Astrocyte of the cerebellum (primary cell): ENCODE data around the gene PPP6R1.
"Not testable (repeated sequence)": the region's sequence is repeated elsewhere in the genome, so short reads cannot be mapped to it uniquely, and the experiment has no call there.

ENCODE experiments used
- DNase-seq: peaks from one replicate; pipeline ENCODE4 v3.0.0-alpha.2; 2011; ENCODE audit warnings: low read depth
- H3K4me3 ChIP-seq: 2 replicates; pipeline ENCODE4 v1.5.1; 2011; ENCODE audit warnings: mild to moderate bottlenecking, low read depth, low read length, moderate library complexity
- CTCF ChIP-seq: IDR thresholded peaks from 2 replicates; pipeline ENCODE4 v1.5.1; 2012; ENCODE audit warnings: low read length, low read depth, moderate library complexity, mild to moderate bottlenecking; ENCODE audit errors: missing control alignments
- in situ Hi-C: cut with HindIII; loops from 2 replicates; pipeline ENCODE4 v1.10.0; 2017; ENCODE audit warnings: low sequenced_read_pairs

The PPP6R1 gene

GRCh38 chr19:55206664-55207500, 51.9 kb downstream of the PPP6R1 start:
- H3K4me3 ChIP-seq, result peak overlapping the region; percentile 29

GRCh38 chr19:55202199-55202598, 56.6 kb downstream of the PPP6R1 start:
- in situ Hi-C loops, DNase-seq, H3K4me3 ChIP-seq: not testable (repeated sequence)

More at GRCh38 chr19:55206664-55207500, 51.9 kb downstream of the PPP6R1 start:
- peak; percentile 32 for DNase-seq
- in situ Hi-C loops, result no loop called here
- no peak for TF ChIP-seq CTCF

GRCh38 chr19:55199620-55200204, 59.1 kb downstream of the PPP6R1 start:
- no peak overlapping the region for H3K4me3 ChIP-seq
- TF ChIP-seq CTCF, result no peak
- no peak for DNase-seq
- in situ Hi-C loops, result no loop called here

- DNase-seq, result no peak
- in situ Hi-C loops, result no loop called here
- TF ChIP-seq CTCF, result no peak
- H3K4me3 ChIP-seq, result no peak overlapping the region
Observed at GRCh38 chr19:55198651-55199050, 60.2 kb downstream of the PPP6R1 start.

GRCh38 chr19:55197528-55197927, 61.3 kb downstream of the PPP6R1 start:
- TF ChIP-seq CTCF, result no peak
- in situ Hi-C loops, result no loop called here
- DNase-seq, result no peak
- H3K4me3 ChIP-seq, result no peak overlapping the region

GRCh38 chr19:55196803-55197202, 62.0 kb downstream of the PPP6R1 start:
- in situ Hi-C loops, result no loop called here
- H3K4me3 ChIP-seq, result no peak overlapping the region
- TF ChIP-seq CTCF, result no peak
- no peak for DNase-seq

- in situ Hi-C loops, result no loop called here
- no peak overlapping the region for H3K4me3 ChIP-seq
- no peak for DNase-seq
- no peak for TF ChIP-seq CTCF
Observed at GRCh38 chr19:55193481-55193880, 65.3 kb downstream of the PPP6R1 start.
